Activated T-cell treated with anti-CD3 and anti-CD28 coated beads for 4 hours (primary cell): ENCODE measurements around the gene CROCC.
A peak's percentile ranks its signal among the peaks of the same experiment; 100 is the strongest.

ENCODE experiments used
- DNase-seq: peaks from one replicate; pipeline ENCODE4 v3.0.0-alpha.2; 2020

CROCC gene

GRCh38 chr1:16991571-16991970 is 69.8 kb downstream of the CROCC start:
- no peak for DNase-seq

GRCh38 chr1:16992102-16992501 is 70.4 kb downstream of the CROCC start:
- no peak for DNase-seq

- DNase-seq: no peak
These were observed 70.9 kb downstream of the CROCC start for GRCh38 chr1:16992675-16993074.

- no peak for DNase-seq
These were observed 71.8 kb downstream of the CROCC start for GRCh38 chr1:16993521-16994038.

GRCh38 chr1:16996845-16997244 is 75.1 kb downstream of the CROCC start:
- no peak for DNase-seq

GRCh38 chr1:16998589-16998988 is 76.9 kb downstream of the CROCC start:
- DNase-seq: no peak

- DNase-seq: no peak
These were observed 78.1 kb downstream of the CROCC start for GRCh38 chr1:16999863-17000262.

GRCh38 chr1:17001760-17002523 is 80.2 kb downstream of the CROCC start:
- DNase-seq: no peak

- DNase-seq: no peak
These were observed 80.8 kb downstream of the CROCC start for GRCh38 chr1:17002524-17002902.

- no peak for DNase-seq
These were observed 83.0 kb downstream of the CROCC start for GRCh38 chr1:17004466-17005364.

GRCh38 chr1:17005365-17005740 is 83.6 kb downstream of the CROCC start:
- no peak for DNase-seq

- DNase-seq: no peak
These were observed 85.4 kb downstream of the CROCC start for GRCh38 chr1:17007121-17007520.

GRCh38 chr1:17008208-17008855 is 86.6 kb downstream of the CROCC start:
- no peak for DNase-seq

GRCh38 chr1:17009706-17010105 is 88.0 kb downstream of the CROCC start:
- DNase-seq: no peak

- no peak for DNase-seq
These were observed 89.3 kb downstream of the CROCC start for GRCh38 chr1:17011092-17011438.

- peak; percentile 75 for DNase-seq
These were observed 89.9 kb downstream of the CROCC start, which contains the start of gene ATP13A2 for GRCh38 chr1:17011439-17012307. Gene ATP13A2 (minus strand): TSS chr1:17011928. CDS start chr1:17011738, 190 bp downstream.

GRCh38 chr1:17012775-17013490 is 91.2 kb downstream of the CROCC start:
- DNase-seq: no peak

- DNase-seq: no peak
These were observed 92.0 kb downstream of the CROCC start for GRCh38 chr1:17013491-17014320.

GRCh38 chr1:17014671-17015567 is 93.2 kb downstream of the CROCC start:
- no peak for DNase-seq

GRCh38 chr1:17016317-17016661 is 94.6 kb downstream of the CROCC start:
- DNase-seq: no peak
